IgD-negative memory B cell (primary cell): ENCODE data around the gene ASIC2. TPM values are rescaled to one million over a fixed set of nuclear protein-coding genes. Genes with fewer than 3 reads are reported as not detected.
A peak's percentile ranks its signal among the peaks of the same experiment; 100 is the strongest.
"Not testable (repeated sequence)": the region's sequence is repeated elsewhere in the genome, so short reads cannot be mapped to it uniquely, and the experiment has no call there.

Experiments used
- H3K27ac Mint-ChIP-seq, 3 donors: one replicate each; pipeline ENCODE4 v1.8.0; 2020 to 2022; ENCODE audit warnings: mild to moderate bottlenecking in 3 of 3, mixed read lengths in 3 of 3, moderate library complexity in 1 of 3
- H3K27me3 Mint-ChIP-seq: one replicate; pipeline ENCODE4 v1.8.0; 2021; ENCODE audit warnings: mixed read lengths
- H3K36me3 Mint-ChIP-seq: one replicate; pipeline ENCODE4 v1.8.0; 2020; ENCODE audit warnings: mild to moderate bottlenecking, mixed read lengths
- H3K4me1 Mint-ChIP-seq, 3 donors: one replicate each; pipeline ENCODE4 v1.8.0; 2020 to 2022; ENCODE audit warnings: mixed read lengths in 3 of 3, mild to moderate bottlenecking in 1 of 3
- H3K4me3 Mint-ChIP-seq, 4 donors: one replicate each; pipeline ENCODE4 v1.8.0; 2020 to 2022; ENCODE audit warnings: mild to moderate bottlenecking in 4 of 4, mixed read lengths in 4 of 4, moderate library complexity in 3 of 4
- H3K9me3 Mint-ChIP-seq, 3 donors: one replicate each; pipeline ENCODE4 v1.8.0; 2020 to 2021; ENCODE audit warnings: mixed read lengths in 3 of 3, mild to moderate bottlenecking in 1 of 3
- polyA plus RNA-seq: library from polyadenylated mRNA; unstranded; fragments of 300-500 nt; fragmentation: Illumina TruSeq; gene quantifications from one replicate; pipeline ENCODE4 v1.2.3, GENCODE V29; 2021

The ASIC2 gene
- polyA plus RNA-seq, 1 donor from 2014 or later: not detected

DNA sequence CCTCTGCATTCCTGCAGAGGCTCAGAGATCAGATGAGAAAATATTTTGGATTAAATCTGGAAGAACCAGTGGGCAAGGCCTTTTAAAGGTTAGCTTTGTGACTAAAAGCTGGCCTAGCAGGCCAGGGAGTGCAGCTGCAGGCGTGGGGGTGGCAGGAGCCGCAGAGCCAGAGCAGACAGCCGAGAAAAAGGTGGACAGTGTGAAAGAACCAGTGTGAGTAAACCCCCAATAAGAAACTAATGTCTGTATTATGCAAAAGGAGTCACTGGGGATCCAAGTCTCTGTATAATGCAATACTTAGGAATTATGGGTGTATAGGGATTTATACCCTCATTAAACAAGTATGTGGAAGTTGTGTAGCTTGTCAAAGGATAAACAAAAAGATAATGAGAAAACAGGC, 322.8 kb downstream of the ASIC2 start:
- H3K4me1 Mint-ChIP-seq: peaks cover 0 to 2% (median 0%) of the 10 kb centered on the region in 3 donors
- H3K27me3 Mint-ChIP-seq: peaks cover 5% of the 10 kb centered on the region
- peak overlapping the region in 1 of 4 donors; percentile 84 for H3K4me3 Mint-ChIP-seq
- peaks cover 1% of the 10 kb centered on the region for H3K36me3 Mint-ChIP-seq
- peaks cover 0 to 11% (median 4%) of the 10 kb centered on the region in 3 donors for H3K9me3 Mint-ChIP-seq
- peak overlapping the region in 1 of 3 donors; percentile 80 for H3K27ac Mint-ChIP-seq

DNA sequence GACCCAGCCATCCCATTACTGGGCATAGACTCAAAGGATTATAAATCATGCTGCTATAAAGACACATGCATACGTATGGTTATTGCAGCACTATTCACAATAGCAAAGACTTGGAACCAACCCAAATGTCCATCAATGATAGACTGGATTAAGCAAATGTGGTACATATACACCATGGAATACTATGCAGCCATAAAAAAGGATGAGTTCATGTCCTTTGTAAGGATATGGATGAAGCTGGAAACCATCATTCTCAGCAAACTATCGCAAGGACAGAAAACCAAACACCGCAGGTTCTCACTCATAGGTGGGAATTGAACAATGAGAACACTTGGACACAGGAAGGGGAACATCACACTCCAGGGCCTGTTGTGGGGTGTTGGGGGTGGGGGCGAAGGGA, 323.9 kb downstream of the ASIC2 start:
- not testable (repeated sequence) for H3K27ac Mint-ChIP-seq, H3K4me1 Mint-ChIP-seq, H3K36me3 Mint-ChIP-seq, H3K4me3 Mint-ChIP-seq
- Mint-ChIP-seq H3K27me3 (peaks cover 12% of the 10 kb centered on the region), H3K9me3 (peaks cover 0 to 11% (median 4%) of the 10 kb centered on the region in 3 donors)

DNA sequence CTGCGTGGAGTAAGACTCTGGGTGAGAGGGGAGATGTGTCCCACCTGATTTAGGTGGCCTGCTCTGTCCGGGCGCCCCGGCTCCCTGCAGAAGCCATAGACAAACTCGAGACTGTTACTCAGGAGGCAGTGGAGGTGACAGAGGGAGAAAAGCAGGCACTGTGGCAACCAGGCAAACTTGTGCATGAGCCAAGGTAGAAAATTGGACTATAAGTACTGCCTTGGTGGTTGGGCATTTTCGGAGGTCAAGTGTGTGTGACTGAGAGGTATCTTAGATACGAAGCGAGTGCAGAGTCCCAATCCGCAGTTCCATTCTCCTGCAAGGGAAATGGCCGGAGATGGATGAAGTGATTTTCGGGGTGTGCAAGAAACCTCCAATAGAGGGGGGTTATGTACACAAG, 328.6 kb downstream of the ASIC2 start:
- Mint-ChIP-seq H3K36me3 (no peaks in the 10 kb centered on the region), H3K27ac (no peak overlapping the region), H3K4me3 (no peak overlapping the region), H3K9me3 (peaks cover 0 to 6% (median 0%) of the 10 kb centered on the region in 3 donors), H3K27me3 (peaks cover 24% of the 10 kb centered on the region), H3K4me1 (no peaks in the 10 kb centered on the region)
